Neural progenitor cell (in vitro differentiated cells): ENCODE results near the gene BCAN. TPM values are rescaled to one million over a fixed set of nuclear protein-coding genes. Genes with fewer than 3 reads are reported as not detected.

ENCODE experiments used
- DNase-seq: peaks from one replicate; pipeline ENCODE4 v3.0.0-alpha.2; 2016; ENCODE audit warnings: low spot score
- H2AFZ ChIP-seq: fragments of 200-600 bp; sonication (generic); replicated peaks from 2 replicates; pipeline ENCODE4 v1.6.1; 2016; ENCODE audit warnings: antibody characterized with exemption
- H3F3A ChIP-seq: fragments of 200-600 bp; sonication (generic); 2 replicates; pipeline ENCODE4 v1.6.1; 2016; ENCODE audit warnings: antibody characterized with exemption, low read depth
- H3K27ac ChIP-seq: fragments of 200-600 bp; sonication (generic); 2 replicates; pipeline ENCODE4 v1.5.1; 2016; ENCODE audit warnings: mild to moderate bottlenecking
- H3K27me3 ChIP-seq: fragments of 200-600 bp; sonication (generic); 2 replicates; pipeline ENCODE4 v1.6.1; 2016; ENCODE audit warnings: mild to moderate bottlenecking, moderate library complexity
- H3K36me3 ChIP-seq: fragments of 200-600 bp; sonication (generic); 2 replicates; pipeline ENCODE4 v1.5.1; 2016
- H3K4me1 ChIP-seq: fragments of 200-600 bp; sonication (generic); 2 replicates; pipeline ENCODE4 v1.6.1; 2016; ENCODE audit warnings: mixed run types
- H3K4me2 ChIP-seq: fragments of 200-600 bp; sonication (generic); 2 replicates; pipeline ENCODE4 v1.6.1; 2016
- H3K4me3 ChIP-seq: fragments of 200-600 bp; sonication (generic); 2 replicates; pipeline ENCODE4 v1.5.1; 2016
- H3K79me2 ChIP-seq: fragments of 200-600 bp; sonication (generic); 2 replicates; pipeline ENCODE4 v1.6.1; 2016; ENCODE audit warnings: low read depth
- H3K9ac ChIP-seq: fragments of 200-600 bp; sonication (generic); 2 replicates; pipeline ENCODE4 v1.6.1; 2016
- H3K9me3 ChIP-seq: fragments of 200-600 bp; sonication (generic); 2 replicates; pipeline ENCODE4 v1.5.1; 2016; ENCODE audit warnings: low read depth
- H4K20me1 ChIP-seq: fragments of 200-600 bp; sonication (generic); 2 replicates; pipeline ENCODE4 v1.6.1; 2016; ENCODE audit warnings: low read depth
- H3K27ac Mint-ChIP-seq: 3 replicates; pipeline ENCODE4 v1.8.0; 2021; ENCODE audit warnings: mixed read lengths
- H3K27me3 Mint-ChIP-seq: 2 replicates; pipeline ENCODE4 v1.8.0; 2022; ENCODE audit warnings: low read depth, mild to moderate bottlenecking, inconsistent platforms, moderate library complexity, mixed read lengths; ENCODE audit not compliant: insufficient read depth
- H3K36me3 Mint-ChIP-seq: 3 replicates; pipeline ENCODE4 v1.8.0; 2021; ENCODE audit warnings: mixed read lengths
- H3K4me1 Mint-ChIP-seq: 3 replicates; pipeline ENCODE4 v1.8.0; 2021; ENCODE audit warnings: mixed read lengths
- H3K4me3 Mint-ChIP-seq: 3 replicates; pipeline ENCODE4 v1.8.0; 2021; ENCODE audit warnings: mild to moderate bottlenecking, moderate library complexity, mixed read lengths
- H3K9me3 Mint-ChIP-seq: 3 replicates; pipeline ENCODE4 v1.8.0; 2020; ENCODE audit warnings: mixed read lengths
- CTCF ChIP-seq: fragments of 200-600 bp; sonication (generic); IDR thresholded peaks from 2 replicates; pipeline ENCODE4 v1.5.1; 2017; ENCODE audit warnings: antibody characterized with exemption, mild to moderate bottlenecking
- EZH2 ChIP-seq: fragments of 200-600 bp; sonication (generic); IDR thresholded peaks from 2 replicates; pipeline ENCODE4 v1.6.1; 2017; ENCODE audit warnings: antibody characterized with exemption, mild to moderate bottlenecking, moderate library complexity
- EZH2phosphoT487 ChIP-seq: fragments of 200-600 bp; sonication (generic); IDR thresholded peaks from 2 replicates; pipeline ENCODE4 v1.6.1; 2017; ENCODE audit warnings: antibody characterized with exemption
- total RNA-seq: library from RNA; depleted of rRNA; stranded (reverse); fragments of >200 nt; gene quantifications from 2 replicates; pipeline ENCODE4 v1.2.3, GENCODE V29; 2015; ENCODE audit warnings: low replicate concordance

BCAN gene
- total RNA-seq, 1 donor from 2014 or later, result not detected

- H3K9me3 Mint-ChIP-seq, result no peaks in the 10 kb centered on the region
- TF ChIP-seq CTCF, result peak; percentile 84
- no peak for TF ChIP-seq EZH2phosphoT487
- peak overlapping the region; percentile 87 for H3K4me3 Mint-ChIP-seq
- H3K27ac ChIP-seq, result peak overlapping the region; percentile 91
- peaks cover 75% of the 10 kb centered on the region for H3F3A ChIP-seq
- peak overlapping the region; percentile 61 for H3K4me3 ChIP-seq
- no peaks in the 10 kb centered on the region for H3K9me3 ChIP-seq
- H3K27me3 ChIP-seq, result peaks cover 16% of the 10 kb centered on the region
- DNase-seq, result peak; percentile 94
- H3K4me1 ChIP-seq, result peaks cover 70% of the 10 kb centered on the region
- H3K27me3 Mint-ChIP-seq, result peaks cover 18% of the 10 kb centered on the region
- peak overlapping the region; percentile 97 for H3K27ac Mint-ChIP-seq
- peaks cover 35% of the 10 kb centered on the region for H4K20me1 ChIP-seq
- H3K36me3 Mint-ChIP-seq, result no peaks in the 10 kb centered on the region
- H3K36me3 ChIP-seq, result no peaks in the 10 kb centered on the region
- H3K9ac ChIP-seq, result no peak overlapping the region
- H3K79me2 ChIP-seq, result peaks cover 35% of the 10 kb centered on the region
- H2AFZ ChIP-seq, result peak overlapping the region; percentile 44
- peak overlapping the region; percentile 96 for H3K4me2 ChIP-seq
- peaks cover 68% of the 10 kb centered on the region for H3K4me1 Mint-ChIP-seq
Observed at GRCh38 chr1:156705918-156706656, 64.2 kb downstream of the BCAN start.

DNA sequence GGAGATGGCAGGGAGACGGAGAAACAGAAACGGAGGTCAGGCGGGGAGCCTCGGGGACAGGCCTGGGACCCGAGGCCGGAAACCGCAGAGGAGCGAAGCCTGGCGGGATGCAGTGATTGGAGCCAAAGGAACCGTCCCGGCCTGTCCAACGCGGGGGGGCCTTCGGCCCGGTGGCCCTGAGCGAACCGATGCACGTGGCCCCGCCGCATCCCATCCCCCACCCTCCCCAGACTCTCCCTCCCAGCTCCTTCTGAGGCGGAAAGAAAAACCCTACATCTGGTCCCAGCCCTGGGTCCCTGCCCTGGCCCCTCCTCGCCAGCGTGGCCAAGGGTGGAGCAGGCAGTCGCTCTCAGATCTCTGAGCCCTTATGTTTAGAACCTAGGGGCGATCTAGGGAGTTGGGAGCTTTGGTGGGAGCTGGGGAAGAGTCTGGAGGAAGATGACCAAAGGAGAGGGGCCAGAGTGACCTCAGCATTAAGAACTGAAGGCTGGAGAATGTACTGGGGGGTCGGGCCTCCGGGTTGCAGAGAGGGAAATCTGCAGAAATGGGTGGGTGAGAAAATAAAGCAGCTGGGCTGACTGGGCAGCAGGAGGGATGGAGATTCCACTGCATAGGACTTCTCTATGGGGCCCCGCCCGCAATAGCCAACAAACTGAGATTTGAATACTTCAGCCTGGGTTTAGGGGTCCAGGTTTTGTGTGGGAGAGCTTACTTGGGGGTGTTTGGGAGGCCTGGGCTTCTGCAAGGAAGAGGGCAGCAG, 64.9 kb downstream of the BCAN start:
- H4K20me1 ChIP-seq, result peaks cover 28% of the 10 kb centered on the region
- H3K36me3 ChIP-seq, result no peaks in the 10 kb centered on the region
- peaks cover 76% of the 10 kb centered on the region for H3K4me1 Mint-ChIP-seq
- H3K9me3 Mint-ChIP-seq, result no peaks in the 10 kb centered on the region
- H3K36me3 Mint-ChIP-seq, result no peaks in the 10 kb centered on the region
- H3K27me3 ChIP-seq, result peaks cover 16% of the 10 kb centered on the region
- H2AFZ ChIP-seq, result no peak overlapping the region
- H3K4me1 ChIP-seq, result peaks cover 75% of the 10 kb centered on the region
- peak overlapping the region; percentile 97 for H3K27ac Mint-ChIP-seq
- TF ChIP-seq CTCF (no peak), EZH2 (no peak), EZH2phosphoT487 (no peak)
- peaks cover 33% of the 10 kb centered on the region for H3K79me2 ChIP-seq
- peak overlapping the region; percentile 91 for H3K27ac ChIP-seq
- H3K9me3 ChIP-seq, result no peaks in the 10 kb centered on the region
- H3F3A ChIP-seq, result peaks cover 83% of the 10 kb centered on the region
- peak overlapping the region; percentile 96 for H3K4me2 ChIP-seq
- peak overlapping the region; percentile 87 for H3K4me3 Mint-ChIP-seq
- peak; percentile 90 for DNase-seq
- H3K4me3 ChIP-seq, result peak overlapping the region; percentile 61
- no peak overlapping the region for H3K9ac ChIP-seq
- H3K27me3 Mint-ChIP-seq, result peaks cover 20% of the 10 kb centered on the region

DNA sequence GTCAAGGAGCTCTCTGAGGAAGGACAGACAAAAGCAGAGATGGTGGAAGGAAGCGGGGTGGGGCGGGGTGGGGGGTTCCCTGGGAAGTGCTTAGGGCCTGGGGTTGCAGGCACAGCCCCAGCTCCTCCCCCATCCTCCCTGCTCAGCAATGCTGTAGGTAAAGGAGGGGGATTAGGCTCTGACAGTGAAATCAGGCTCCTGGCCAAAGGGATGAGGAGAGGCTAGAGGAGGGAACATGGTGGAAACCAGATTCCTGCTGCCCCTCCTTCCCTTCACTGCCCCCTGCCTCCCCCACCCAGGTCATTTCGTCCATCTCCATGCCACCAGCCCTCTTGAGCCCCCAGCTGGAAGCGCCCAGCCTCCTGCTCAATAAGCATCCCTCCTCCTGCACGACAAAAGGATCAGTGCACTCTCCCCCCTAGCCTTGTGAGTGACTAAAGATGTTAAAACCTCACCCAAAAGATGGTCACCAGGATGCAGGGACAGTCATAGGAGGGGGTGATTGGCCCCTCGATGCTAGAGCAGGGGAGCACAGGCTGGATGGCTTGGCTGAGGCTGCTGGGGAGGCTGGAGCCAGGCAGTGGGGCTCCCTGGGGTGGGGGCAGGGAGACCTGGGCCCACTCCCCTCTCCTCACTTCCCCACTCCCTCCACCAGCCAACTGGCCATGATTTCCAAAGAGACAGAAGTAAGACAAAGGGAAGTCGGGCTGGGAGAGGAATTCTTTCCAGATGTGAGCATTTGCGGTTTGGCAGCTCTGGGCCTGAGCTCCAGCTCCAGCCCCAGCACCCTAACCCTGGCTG, 65.7 kb downstream of the BCAN start:
- no peaks in the 10 kb centered on the region for H3K9me3 ChIP-seq
- H3F3A ChIP-seq, result peaks cover 87% of the 10 kb centered on the region
- no peak overlapping the region for H3K9ac ChIP-seq
- peaks cover 16% of the 10 kb centered on the region for H3K27me3 ChIP-seq
- peak; percentile 84 for DNase-seq
- peaks cover 26% of the 10 kb centered on the region for H3K79me2 ChIP-seq
- Mint-ChIP-seq H3K27me3 (peaks cover 25% of the 10 kb centered on the region), H3K36me3 (no peaks in the 10 kb centered on the region), H3K27ac (peak overlapping the region; percentile 95), H3K4me3 (peak overlapping the region; percentile 87), H3K4me1 (peaks cover 78% of the 10 kb centered on the region), H3K9me3 (no peaks in the 10 kb centered on the region)
- peaks cover 20% of the 10 kb centered on the region for H4K20me1 ChIP-seq
- H3K36me3 ChIP-seq, result no peaks in the 10 kb centered on the region
- peak overlapping the region; percentile 96 for H3K4me2 ChIP-seq
- peak overlapping the region; percentile 91 for H3K27ac ChIP-seq
- peak overlapping the region; percentile 61 for H3K4me3 ChIP-seq
- TF ChIP-seq EZH2phosphoT487 (no peak), EZH2 (no peak), CTCF (no peak)
- peaks cover 75% of the 10 kb centered on the region for H3K4me1 ChIP-seq
- no peak overlapping the region for H2AFZ ChIP-seq
